Panc1 (cell line): Measurements from ENCODE around the gene SLC2A5. TPM values are rescaled to one million over a fixed set of nuclear protein-coding genes. Genes with fewer than 3 reads are reported as not detected.

Experiments
- ATAC-seq: fragments of 200-7000 bp; cut with Tn5 transposase; 2 replicates; pipeline ENCODE4 v1.9.1; 2020; ENCODE audit warnings: mild to moderate bottlenecking, moderate library complexity
- BruUV-seq: library from RNA; stranded (reverse); fragments of 400-500 nt; replicated peaks from 2 replicates; lab custom pipeline; 2021; lab: Mats Ljungman, UMichigan
- CTCF ChIA-PET: fragments of 300-600 bp; sonication (Branson Sonifier 250); formaldehyde crosslinking; loops from one replicate; lab custom pipeline; 2022; ENCODE audit warnings: antibody characterized with exemption; lab: Charles Lee
- POLR2A ChIA-PET: fragments of 300-600 bp; sonication (Branson Sonifier 250); formaldehyde crosslinking; loops from one replicate; lab custom pipeline; 2022; ENCODE audit warnings: antibody characterized with exemption; lab: Charles Lee
- DNase-seq: peaks from one replicate; pipeline ENCODE4 v3.0.0-alpha.2; 2010; ENCODE audit warnings: low read depth, low spot score
- H3K27ac ChIP-seq: 2 replicates; pipeline ENCODE4 v1.5.1; 2011; ENCODE audit warnings: mild to moderate bottlenecking, low read length, inconsistent platforms
- H3K27me3 ChIP-seq: fragments of 200-500 bp; sonication (Bioruptor generic); 2 replicates; pipeline ENCODE4 v1.6.0; 2014; ENCODE audit warnings: low read length, inconsistent platforms; ENCODE audit not compliant: control insufficient read depth, insufficient read depth
- H3K36me3 ChIP-seq: fragments of 200-500 bp; sonication (Bioruptor generic); 2 replicates; pipeline ENCODE4 v1.5.1; 2014; ENCODE audit warnings: inconsistent platforms, mild to moderate bottlenecking, low read length, moderate library complexity; ENCODE audit not compliant: control insufficient read depth, insufficient read depth
- H3K4me1 ChIP-seq: 2 replicates; pipeline ENCODE4 v1.5.1; 2011; ENCODE audit warnings: inconsistent platforms, mild to moderate bottlenecking, low read length, moderate library complexity; ENCODE audit not compliant: control insufficient read depth, insufficient read depth
- H3K4me3 ChIP-seq, 2 experiments: 2 replicates each; pipeline ENCODE4 v1.5.1; 2011 to 2012; ENCODE audit warnings: low read depth in 2 of 2, low read length in 2 of 2, mild to moderate bottlenecking in 2 of 2, inconsistent platforms in 1 of 2, moderate library complexity in 1 of 2
- H3K9me3 ChIP-seq: fragments of 200-500 bp; sonication (Bioruptor generic); 2 replicates; pipeline ENCODE4 v1.5.1; 2014; ENCODE audit warnings: low read depth, mild to moderate bottlenecking, inconsistent platforms, low read length, moderate library complexity; ENCODE audit not compliant: control insufficient read depth, insufficient read depth
- SIN3A ChIP-seq: IDR thresholded peaks from 2 replicates; pipeline ENCODE4 v1.6.1; 2012; ENCODE audit warnings: low read depth, mild to moderate bottlenecking, low read length, moderate library complexity, borderline replicate concordance; ENCODE audit not compliant: insufficient read depth
- TCF7L2 ChIP-seq: IDR thresholded peaks from 2 replicates; pipeline ENCODE4 v1.6.1; 2011; ENCODE audit warnings: mild to moderate bottlenecking, low read depth, low read length, inconsistent platforms
- in situ Hi-C: cut with HindIII; loops from 2 replicates; pipeline ENCODE4 v1.10.0; 2016; ENCODE audit warnings: low sequenced_read_pairs, low pct_unique_long_range_greater_than_20kb
- intact Hi-C: fragments of 100-400 bp; cut with micrococcal nuclease; formaldehyde crosslinking; loops from one replicate; pipeline ENCODE4 v1.10.0; 2022; ENCODE audit not compliant: unreplicated experiment
- total RNA-seq: library from RNA; stranded (reverse); gene quantifications from one replicate; pipeline ENCODE4 v1.2.1, GENCODE V29; 2021; ENCODE audit not compliant: unreplicated experiment
- TF ChIP-seq, protein P1 (sequence below), 2 experiments: IDR thresholded peaks; 2 replicates each; pipeline ENCODE4 v1.6.1; 2011 to 2012; ENCODE audit warnings: low read depth in 2 of 2, control low read depth in 1 of 2, low read length in 1 of 2, mild to moderate bottlenecking in 1 of 2, moderate library complexity in 1 of 2; ENCODE audit not compliant: insufficient read depth in 1 of 2
- TF ChIP-seq, protein P2 (sequence below): fragments of 450-650 bp; IDR thresholded peaks from 2 replicates; pipeline ENCODE4 v1.5.1; 2017; ENCODE audit warnings: mild to moderate bottlenecking

Gene SLC2A5
- total RNA-seq, 1 experiment from 2014 or later, result 0.26 TPM

DNA sequence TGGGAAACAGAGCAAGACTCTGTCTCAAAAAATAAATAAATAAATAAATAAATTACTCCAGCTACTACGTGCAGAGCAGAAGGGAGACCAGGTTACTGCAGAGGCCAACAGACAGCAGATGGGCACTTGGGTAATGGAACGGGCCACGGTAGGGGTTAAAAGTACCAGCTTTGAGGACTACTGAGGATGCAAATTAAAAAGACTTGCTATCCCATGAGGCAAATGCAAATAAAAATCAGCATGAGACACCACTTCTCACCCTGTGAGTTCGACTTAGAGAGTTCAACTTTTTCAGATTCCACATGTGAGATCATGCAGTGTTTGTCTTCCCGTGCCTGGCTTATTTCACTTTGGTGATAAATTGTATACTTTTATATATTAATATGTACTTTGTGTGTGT lies 6.6 kb downstream of the SLC2A5 start:
- intact Hi-C loops (no loop called here), in situ Hi-C loops (no loop called here)
- H3K4me3 ChIP-seq, result no peak overlapping the region
- TF ChIP-seq SIN3A (no peak), TCF7L2 (no peak)
- TF ChIP-seq, protein P1, sequence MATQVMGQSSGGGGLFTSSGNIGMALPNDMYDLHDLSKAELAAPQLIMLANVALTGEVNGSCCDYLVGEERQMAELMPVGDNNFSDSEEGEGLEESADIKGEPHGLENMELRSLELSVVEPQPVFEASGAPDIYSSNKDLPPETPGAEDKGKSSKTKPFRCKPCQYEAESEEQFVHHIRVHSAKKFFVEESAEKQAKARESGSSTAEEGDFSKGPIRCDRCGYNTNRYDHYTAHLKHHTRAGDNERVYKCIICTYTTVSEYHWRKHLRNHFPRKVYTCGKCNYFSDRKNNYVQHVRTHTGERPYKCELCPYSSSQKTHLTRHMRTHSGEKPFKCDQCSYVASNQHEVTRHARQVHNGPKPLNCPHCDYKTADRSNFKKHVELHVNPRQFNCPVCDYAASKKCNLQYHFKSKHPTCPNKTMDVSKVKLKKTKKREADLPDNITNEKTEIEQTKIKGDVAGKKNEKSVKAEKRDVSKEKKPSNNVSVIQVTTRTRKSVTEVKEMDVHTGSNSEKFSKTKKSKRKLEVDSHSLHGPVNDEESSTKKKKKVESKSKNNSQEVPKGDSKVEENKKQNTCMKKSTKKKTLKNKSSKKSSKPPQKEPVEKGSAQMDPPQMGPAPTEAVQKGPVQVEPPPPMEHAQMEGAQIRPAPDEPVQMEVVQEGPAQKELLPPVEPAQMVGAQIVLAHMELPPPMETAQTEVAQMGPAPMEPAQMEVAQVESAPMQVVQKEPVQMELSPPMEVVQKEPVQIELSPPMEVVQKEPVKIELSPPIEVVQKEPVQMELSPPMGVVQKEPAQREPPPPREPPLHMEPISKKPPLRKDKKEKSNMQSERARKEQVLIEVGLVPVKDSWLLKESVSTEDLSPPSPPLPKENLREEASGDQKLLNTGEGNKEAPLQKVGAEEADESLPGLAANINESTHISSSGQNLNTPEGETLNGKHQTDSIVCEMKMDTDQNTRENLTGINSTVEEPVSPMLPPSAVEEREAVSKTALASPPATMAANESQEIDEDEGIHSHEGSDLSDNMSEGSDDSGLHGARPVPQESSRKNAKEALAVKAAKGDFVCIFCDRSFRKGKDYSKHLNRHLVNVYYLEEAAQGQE (IDR thresholded peaks at IDR 0.05; ENCODE audit: insufficient read depth in 1 of 2, low read depth in 2 of 2, low read length in 1 of 2), result no peak
- H3K4me1 ChIP-seq, result no peaks in the 10 kb centered on the region
- no TSS peak for BruUV-seq
- CTCF ChIA-PET, result no interaction called here
- no peak for DNase-seq
- H3K9me3 ChIP-seq, result no peaks in the 10 kb centered on the region
- no peaks in the 10 kb centered on the region for H3K27me3 ChIP-seq
- POLR2A ChIA-PET, result interaction anchor here (0.6 kb wide), 1 partner anchor 149 kb away, joined by 3 read pairs; no protein-coding TSS in a partner anchor
- no peaks in the 10 kb centered on the region for H3K36me3 ChIP-seq
- no peak overlapping the region for H3K27ac ChIP-seq
- no peak for ATAC-seq

DNA sequence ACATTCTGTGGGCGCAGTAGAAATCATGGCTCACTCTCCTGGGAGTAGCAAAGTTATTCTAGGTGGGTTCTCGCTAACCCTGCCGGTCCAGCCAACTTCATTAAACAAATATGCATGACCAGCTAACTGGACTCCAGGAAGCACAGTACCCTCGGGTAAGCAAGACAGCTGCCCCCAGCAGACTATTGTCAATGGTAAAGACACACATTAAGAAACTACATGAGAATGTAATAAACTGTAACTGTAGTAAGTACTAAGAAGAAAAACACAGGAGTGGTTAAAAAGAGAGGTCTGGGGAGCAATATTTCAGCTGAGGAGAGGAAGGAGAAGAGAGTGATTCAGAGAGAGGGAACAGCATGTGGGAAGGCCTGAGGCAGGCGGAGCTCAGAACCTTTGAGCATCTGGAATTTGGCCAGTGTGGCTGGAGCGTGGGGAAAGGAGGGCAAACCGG lies 7.4 kb downstream of the SLC2A5 start:
- no peaks in the 10 kb centered on the region for H3K27me3 ChIP-seq
- H3K4me3 ChIP-seq, result no peak overlapping the region
- no peaks in the 10 kb centered on the region for H3K9me3 ChIP-seq
- H3K36me3 ChIP-seq, result no peaks in the 10 kb centered on the region
- H3K4me1 ChIP-seq, result no peaks in the 10 kb centered on the region
- intact Hi-C loops, result no loop called here
- CTCF ChIA-PET, result no interaction called here
- POLR2A ChIA-PET, result interaction anchor here (0.6 kb wide), 1 partner anchor 150 kb away, joined by 3 read pairs; no protein-coding TSS in a partner anchor
- H3K27ac ChIP-seq, result no peak overlapping the region
- DNase-seq, result no peak
- in situ Hi-C loops, result no loop called here
- no TSS peak for BruUV-seq
- TF ChIP-seq, protein P1 (IDR thresholded peaks at IDR 0.05; ENCODE audit: insufficient read depth in 1 of 2, low read depth in 2 of 2, low read length in 1 of 2), result no peak
- TF ChIP-seq, protein P2, sequence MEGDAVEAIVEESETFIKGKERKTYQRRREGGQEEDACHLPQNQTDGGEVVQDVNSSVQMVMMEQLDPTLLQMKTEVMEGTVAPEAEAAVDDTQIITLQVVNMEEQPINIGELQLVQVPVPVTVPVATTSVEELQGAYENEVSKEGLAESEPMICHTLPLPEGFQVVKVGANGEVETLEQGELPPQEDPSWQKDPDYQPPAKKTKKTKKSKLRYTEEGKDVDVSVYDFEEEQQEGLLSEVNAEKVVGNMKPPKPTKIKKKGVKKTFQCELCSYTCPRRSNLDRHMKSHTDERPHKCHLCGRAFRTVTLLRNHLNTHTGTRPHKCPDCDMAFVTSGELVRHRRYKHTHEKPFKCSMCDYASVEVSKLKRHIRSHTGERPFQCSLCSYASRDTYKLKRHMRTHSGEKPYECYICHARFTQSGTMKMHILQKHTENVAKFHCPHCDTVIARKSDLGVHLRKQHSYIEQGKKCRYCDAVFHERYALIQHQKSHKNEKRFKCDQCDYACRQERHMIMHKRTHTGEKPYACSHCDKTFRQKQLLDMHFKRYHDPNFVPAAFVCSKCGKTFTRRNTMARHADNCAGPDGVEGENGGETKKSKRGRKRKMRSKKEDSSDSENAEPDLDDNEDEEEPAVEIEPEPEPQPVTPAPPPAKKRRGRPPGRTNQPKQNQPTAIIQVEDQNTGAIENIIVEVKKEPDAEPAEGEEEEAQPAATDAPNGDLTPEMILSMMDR, result no peak
- no peak for TF ChIP-seq SIN3A
- no peak for ATAC-seq
